GM21381 (cell line): ENCODE measurements around the gene CFAP46.

Source experiments
- ATAC-seq: cut with Tn5 transposase; IDR thresholded peaks from one replicate; pipeline ENCODE4 v1.9.1; 2021; ENCODE audit warnings: mild to moderate bottlenecking, moderate library complexity; ENCODE audit not compliant: unreplicated experiment

The CFAP46 gene

GRCh38 chr10:132868995-132869394 lies 73.4 kb downstream of the CFAP46 start:
- ATAC-seq = no peak

GRCh38 chr10:132867801-132868644 lies 74.3 kb downstream of the CFAP46 start:
- no peak for ATAC-seq

- ATAC-seq = no peak
Observed at GRCh38 chr10:132866601-132867381, 75.6 kb downstream of the CFAP46 start.

GRCh38 chr10:132865851-132866600 lies 76.3 kb downstream of the CFAP46 start:
- ATAC-seq = no peak

GRCh38 chr10:132865171-132865631 lies 77.2 kb downstream of the CFAP46 start:
- ATAC-seq = no peak

- ATAC-seq = no peak
Observed at GRCh38 chr10:132862485-132863420, 79.6 kb downstream of the CFAP46 start.

- no peak for ATAC-seq
Observed at GRCh38 chr10:132861884-132862461, 80.4 kb downstream of the CFAP46 start.

- no peak for ATAC-seq
Observed at GRCh38 chr10:132861116-132861691, 81.2 kb downstream of the CFAP46 start.

- no peak for ATAC-seq
Observed at GRCh38 chr10:132860532-132860931, 81.8 kb downstream of the CFAP46 start.

- no peak for ATAC-seq
Observed at GRCh38 chr10:132859084-132859855, 83.1 kb downstream of the CFAP46 start.

GRCh38 chr10:132858121-132859081 lies 84.0 kb downstream of the CFAP46 start:
- ATAC-seq = no peak

GRCh38 chr10:132856869-132857524 lies 85.4 kb downstream of the CFAP46 start:
- no peak for ATAC-seq

GRCh38 chr10:132855889-132856288 lies 86.5 kb downstream of the CFAP46 start:
- no peak for ATAC-seq

- ATAC-seq = no peak
Observed at GRCh38 chr10:132851451-132851850, 90.9 kb downstream of the CFAP46 start.

- ATAC-seq = no peak
Observed at GRCh38 chr10:132850896-132851295, 91.5 kb downstream of the CFAP46 start.

- ATAC-seq = no peak
Observed at GRCh38 chr10:132850246-132850645, 92.1 kb downstream of the CFAP46 start.

GRCh38 chr10:132849546-132850031 lies 92.8 kb downstream of the CFAP46 start:
- ATAC-seq = no peak
